ENCODE results near the gene SIRPA.

DNA sequence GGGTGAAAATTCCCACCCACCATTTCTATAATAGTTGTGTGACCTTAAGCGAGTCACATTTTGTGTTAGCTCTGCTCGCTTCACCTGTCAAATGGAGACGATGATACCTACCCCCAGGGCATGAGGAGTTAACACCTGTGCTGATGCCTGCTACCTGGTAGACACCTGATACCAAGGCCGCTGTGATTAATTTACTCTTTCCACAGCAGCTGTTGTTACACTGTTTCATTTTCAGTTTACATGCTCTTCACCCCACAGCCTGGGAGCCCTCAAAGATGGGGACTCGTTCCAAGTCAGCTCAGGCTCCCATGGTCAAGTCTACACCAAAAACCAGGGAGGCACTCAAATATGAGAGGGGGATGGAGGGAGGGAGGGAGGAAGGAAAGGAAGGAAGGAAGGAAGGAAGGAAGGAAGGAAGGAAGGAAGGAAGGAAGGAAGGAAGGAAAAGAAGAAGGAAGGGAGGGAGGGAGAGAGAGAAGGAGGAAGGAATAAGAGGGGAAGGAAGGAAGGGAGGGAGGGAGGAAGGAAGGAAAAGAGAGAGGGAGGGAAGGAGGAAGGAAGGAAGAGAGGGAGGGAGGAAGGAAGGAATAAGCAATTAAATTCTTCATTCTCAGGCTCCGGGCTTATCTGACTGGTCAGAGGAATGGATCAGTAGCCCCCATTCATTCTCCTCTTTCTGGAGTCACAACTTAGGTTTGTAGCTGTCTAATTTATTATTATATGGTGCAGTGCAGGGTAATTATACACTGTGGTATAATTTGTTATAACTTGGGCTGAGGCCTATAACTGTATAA is 57.7 kb downstream of the SIRPA start:
- TF ChIP-seq, protein P1, sequence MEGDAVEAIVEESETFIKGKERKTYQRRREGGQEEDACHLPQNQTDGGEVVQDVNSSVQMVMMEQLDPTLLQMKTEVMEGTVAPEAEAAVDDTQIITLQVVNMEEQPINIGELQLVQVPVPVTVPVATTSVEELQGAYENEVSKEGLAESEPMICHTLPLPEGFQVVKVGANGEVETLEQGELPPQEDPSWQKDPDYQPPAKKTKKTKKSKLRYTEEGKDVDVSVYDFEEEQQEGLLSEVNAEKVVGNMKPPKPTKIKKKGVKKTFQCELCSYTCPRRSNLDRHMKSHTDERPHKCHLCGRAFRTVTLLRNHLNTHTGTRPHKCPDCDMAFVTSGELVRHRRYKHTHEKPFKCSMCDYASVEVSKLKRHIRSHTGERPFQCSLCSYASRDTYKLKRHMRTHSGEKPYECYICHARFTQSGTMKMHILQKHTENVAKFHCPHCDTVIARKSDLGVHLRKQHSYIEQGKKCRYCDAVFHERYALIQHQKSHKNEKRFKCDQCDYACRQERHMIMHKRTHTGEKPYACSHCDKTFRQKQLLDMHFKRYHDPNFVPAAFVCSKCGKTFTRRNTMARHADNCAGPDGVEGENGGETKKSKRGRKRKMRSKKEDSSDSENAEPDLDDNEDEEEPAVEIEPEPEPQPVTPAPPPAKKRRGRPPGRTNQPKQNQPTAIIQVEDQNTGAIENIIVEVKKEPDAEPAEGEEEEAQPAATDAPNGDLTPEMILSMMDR (IDR thresholded peaks at IDR 0.05; ENCODE audit: poor library complexity), result no peak
- TF ChIP-seq EZH2 (IDR thresholded peaks at IDR 0.05; ENCODE audit: borderline replicate concordance), result no peak
